ENCODE data around the gene CIC. TPM values are rescaled to one million over a fixed set of nuclear protein-coding genes. Genes with fewer than 3 reads are reported as not detected.
A peak's percentile ranks its signal among the peaks of the same experiment; 100 is the strongest.

CIC gene
- total and polyA plus RNA-seq, 2 of the 13 experiments (the other 11 are each of a cell fraction or from before 2014, with no cell fraction given), result 5.9 to 8.0 TPM

DNA sequence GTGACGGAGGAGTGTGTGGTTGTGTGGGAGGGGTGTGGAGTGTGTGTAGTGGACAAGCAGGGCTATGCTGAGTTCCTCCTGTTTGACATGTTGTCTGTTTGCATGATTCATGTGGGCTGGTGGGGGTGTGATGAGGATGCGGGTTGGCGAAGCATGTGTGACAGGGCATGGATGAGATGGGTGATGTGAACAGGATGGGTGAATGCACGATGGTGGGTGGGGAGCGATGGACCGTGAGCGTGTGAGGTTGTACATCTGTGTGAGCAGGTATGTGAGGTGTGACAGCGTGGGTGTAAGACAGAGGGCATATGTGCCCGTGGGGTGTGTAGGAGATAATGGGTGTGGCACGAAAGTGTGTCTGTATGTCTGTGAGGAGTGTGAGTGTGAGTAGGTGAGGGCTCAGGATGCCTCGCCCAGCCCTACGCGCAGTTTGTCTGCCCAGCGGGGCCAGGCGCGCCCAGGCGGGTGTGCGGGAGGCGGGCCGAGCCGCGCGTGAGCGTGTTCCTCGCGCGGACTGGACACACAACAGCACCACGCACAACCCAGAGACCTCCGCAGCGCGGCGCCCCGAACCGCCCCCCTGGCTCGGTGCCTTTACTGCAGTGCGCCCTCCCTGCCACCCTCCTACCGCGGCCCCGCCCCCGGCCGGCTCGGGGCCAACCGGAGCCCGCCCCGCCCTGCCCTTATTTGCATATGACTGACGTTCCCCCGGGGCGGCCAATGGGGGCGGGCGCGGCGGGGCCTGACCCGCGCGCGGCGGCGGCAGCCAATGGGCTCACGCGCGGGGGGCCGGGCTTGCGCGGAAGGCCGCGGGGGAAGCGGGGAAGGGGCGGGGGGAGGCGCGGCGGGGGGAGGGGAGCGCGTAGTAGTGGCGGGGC lies 14.4 kb downstream of the CIC start (continued):
- TF ChIP-seq ZMYM3 (CRISPR knock-in tag; IDR thresholded peaks at IDR 0.05) (no peak), NONO (IDR thresholded peaks at IDR 0.05) (no peak), NONO (CRISPR knock-in tag; conservative IDR thresholded peaks at IDR 0.05) (0 out of 2 replicates have a peak, but pooled peaks have one; percentile 29), THRA (CRISPR knock-in tag; IDR thresholded peaks at IDR 0.05; ENCODE audit: borderline replicate concordance) (no peak), IRF1 (CRISPR knock-in tag; IDR thresholded peaks at IDR 0.05; ENCODE audit: low read depth) (no peak), ZNF776 (CRISPR knock-in tag; IDR thresholded peaks at IDR 0.05) (0 out of 2 replicates have a peak, but pooled peaks have one; percentile 62), ZNF7 (CRISPR knock-in tag; IDR thresholded peaks at IDR 0.05) (no peak), HDAC2 (CRISPR knock-in tag; IDR thresholded peaks at IDR 0.05) (0 out of 2 replicates have a peak, but pooled peaks have one; percentile 29), ZBTB44 (CRISPR knock-in tag; IDR thresholded peaks at IDR 0.05) (no peak), NFKB2 (CRISPR knock-in tag; IDR thresholded peaks at IDR 0.05; ENCODE audit: borderline replicate concordance) (0 out of 2 replicates have a peak, but pooled peaks have one; percentile 21), ZNF496 (CRISPR knock-in tag; IDR thresholded peaks at IDR 0.05; ENCODE audit: insufficient replicate concordance) (no peak), CBFB (CRISPR knock-in tag; IDR thresholded peaks at IDR 0.05) (no peak)
- TF ChIP-seq, protein P1, sequence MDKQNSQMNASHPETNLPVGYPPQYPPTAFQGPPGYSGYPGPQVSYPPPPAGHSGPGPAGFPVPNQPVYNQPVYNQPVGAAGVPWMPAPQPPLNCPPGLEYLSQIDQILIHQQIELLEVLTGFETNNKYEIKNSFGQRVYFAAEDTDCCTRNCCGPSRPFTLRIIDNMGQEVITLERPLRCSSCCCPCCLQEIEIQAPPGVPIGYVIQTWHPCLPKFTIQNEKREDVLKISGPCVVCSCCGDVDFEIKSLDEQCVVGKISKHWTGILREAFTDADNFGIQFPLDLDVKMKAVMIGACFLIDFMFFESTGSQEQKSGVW (CRISPR knock-in tag; IDR thresholded peaks at IDR 0.05; ENCODE audit: borderline replicate concordance), result no peak
- TF ChIP-seq, protein P2, sequence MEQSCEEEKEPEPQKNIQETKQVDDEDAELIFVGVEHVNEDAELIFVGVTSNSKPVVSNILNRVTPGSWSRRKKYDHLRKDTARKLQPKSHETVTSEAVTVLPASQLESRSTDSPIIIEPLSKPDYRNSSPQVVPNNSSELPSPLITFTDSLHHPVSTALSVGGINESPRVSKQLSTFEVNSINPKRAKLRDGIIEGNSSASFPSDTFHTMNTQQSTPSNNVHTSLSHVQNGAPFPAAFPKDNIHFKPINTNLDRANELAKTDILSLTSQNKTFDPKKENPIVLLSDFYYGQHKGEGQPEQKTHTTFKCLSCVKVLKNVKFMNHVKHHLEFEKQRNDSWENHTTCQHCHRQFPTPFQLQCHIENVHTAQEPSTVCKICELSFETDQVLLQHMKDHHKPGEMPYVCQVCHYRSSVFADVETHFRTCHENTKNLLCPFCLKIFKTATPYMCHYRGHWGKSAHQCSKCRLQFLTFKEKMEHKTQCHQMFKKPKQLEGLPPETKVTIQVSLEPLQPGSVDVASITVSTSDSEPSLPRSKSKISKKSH (CRISPR knock-in tag; IDR thresholded peaks at IDR 0.05; ENCODE audit: borderline replicate concordance), result no peak
- TF ChIP-seq, protein P3, sequence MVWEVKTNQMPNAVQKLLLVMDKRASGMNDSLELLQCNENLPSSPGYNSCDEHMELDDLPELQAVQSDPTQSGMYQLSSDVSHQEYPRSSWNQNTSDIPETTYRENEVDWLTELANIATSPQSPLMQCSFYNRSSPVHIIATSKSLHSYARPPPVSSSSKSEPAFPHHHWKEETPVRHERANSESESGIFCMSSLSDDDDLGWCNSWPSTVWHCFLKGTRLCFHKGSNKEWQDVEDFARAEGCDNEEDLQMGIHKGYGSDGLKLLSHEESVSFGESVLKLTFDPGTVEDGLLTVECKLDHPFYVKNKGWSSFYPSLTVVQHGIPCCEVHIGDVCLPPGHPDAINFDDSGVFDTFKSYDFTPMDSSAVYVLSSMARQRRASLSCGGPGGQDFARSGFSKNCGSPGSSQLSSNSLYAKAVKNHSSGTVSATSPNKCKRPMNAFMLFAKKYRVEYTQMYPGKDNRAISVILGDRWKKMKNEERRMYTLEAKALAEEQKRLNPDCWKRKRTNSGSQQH (CRISPR knock-in tag; IDR thresholded peaks at IDR 0.05; ENCODE audit: low read depth), result 0 out of 2 replicates have a peak, but pooled peaks have one; percentile 17
- TF ChIP-seq, protein P4, sequence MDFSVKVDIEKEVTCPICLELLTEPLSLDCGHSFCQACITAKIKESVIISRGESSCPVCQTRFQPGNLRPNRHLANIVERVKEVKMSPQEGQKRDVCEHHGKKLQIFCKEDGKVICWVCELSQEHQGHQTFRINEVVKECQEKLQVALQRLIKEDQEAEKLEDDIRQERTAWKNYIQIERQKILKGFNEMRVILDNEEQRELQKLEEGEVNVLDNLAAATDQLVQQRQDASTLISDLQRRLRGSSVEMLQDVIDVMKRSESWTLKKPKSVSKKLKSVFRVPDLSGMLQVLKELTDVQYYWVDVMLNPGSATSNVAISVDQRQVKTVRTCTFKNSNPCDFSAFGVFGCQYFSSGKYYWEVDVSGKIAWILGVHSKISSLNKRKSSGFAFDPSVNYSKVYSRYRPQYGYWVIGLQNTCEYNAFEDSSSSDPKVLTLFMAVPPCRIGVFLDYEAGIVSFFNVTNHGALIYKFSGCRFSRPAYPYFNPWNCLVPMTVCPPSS (IDR thresholded peaks at IDR 0.05), result no peak
- TF ChIP-seq, protein P5, sequence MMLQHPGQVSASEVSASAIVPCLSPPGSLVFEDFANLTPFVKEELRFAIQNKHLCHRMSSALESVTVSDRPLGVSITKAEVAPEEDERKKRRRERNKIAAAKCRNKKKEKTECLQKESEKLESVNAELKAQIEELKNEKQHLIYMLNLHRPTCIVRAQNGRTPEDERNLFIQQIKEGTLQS (CRISPR knock-in tag; IDR thresholded peaks at IDR 0.05), result no peak
